Liver (tissue), 9 donors: ENCODE results near the gene DEPDC4. TPM values are rescaled to one million over a fixed set of nuclear protein-coding genes. Genes with fewer than 3 reads are reported as not detected.

Experiments
- DNase-seq: peaks from one replicate; pipeline ENCODE4 v3.0.0-alpha.2; 2017; ENCODE audit warnings: low spot score
- H3K27ac ChIP-seq, 2 donors: one replicate each; pipeline ENCODE4 v1.7.0; 2013; ENCODE audit warnings: inconsistent platforms in 2 of 2, low read length in 2 of 2, control low read depth in 1 of 2, low read depth in 1 of 2, mild to moderate bottlenecking in 1 of 2
- H3K27me3 ChIP-seq, 4 donors: one replicate each; pipeline versions ENCODE4 v1.6.1 to v1.7.0; 2013; ENCODE audit warnings: low read length in 3 of 4, inconsistent platforms in 1 of 4, mild to moderate bottlenecking in 1 of 4, moderate library complexity in 1 of 4; ENCODE audit not compliant: control insufficient read depth in 4 of 4, insufficient read depth in 4 of 4
- H3K36me3 ChIP-seq, 4 donors: one replicate each; pipeline versions ENCODE4 v1.6.1 to v1.7.0; 2013; ENCODE audit warnings: low read length in 3 of 4, mild to moderate bottlenecking in 3 of 4, low read depth in 1 of 4, moderate library complexity in 1 of 4; ENCODE audit not compliant: control insufficient read depth in 4 of 4, insufficient read depth in 3 of 4
- H3K4me1 ChIP-seq, 4 donors: one replicate each; pipeline versions ENCODE4 v1.6.1 to v1.7.0; 2013; ENCODE audit warnings: low read length in 3 of 4, mild to moderate bottlenecking in 3 of 4, moderate library complexity in 1 of 4; ENCODE audit not compliant: control insufficient read depth in 4 of 4, insufficient read depth in 4 of 4
- H3K4me3 ChIP-seq, 3 donors: one replicate each; pipeline versions ENCODE4 v1.6.1 to v1.7.0; 2013; ENCODE audit warnings: low read length in 3 of 3, control low read depth in 1 of 3, low read depth in 1 of 3, mild to moderate bottlenecking in 1 of 3
- H3K9ac ChIP-seq, 2 donors: one replicate each; pipeline ENCODE4 v1.7.0; 2013; ENCODE audit warnings: low read length in 2 of 2, mild to moderate bottlenecking in 2 of 2, moderate library complexity in 2 of 2, control low read depth in 1 of 2, low read depth in 1 of 2
- H3K9me3 ChIP-seq, 4 donors: one replicate each; pipeline versions ENCODE4 v1.6.1 to v1.7.0; 2013; ENCODE audit warnings: low read length in 3 of 4; ENCODE audit not compliant: control insufficient read depth in 4 of 4
- EGR1 ChIP-seq, 2 donors: IDR thresholded peaks; 2 replicates each; pipeline ENCODE4 v1.6.1; 2016 to 2018; ENCODE audit warnings: antibody characterized with exemption in 2 of 2, low read depth in 2 of 2
- FOXA1 ChIP-seq: IDR thresholded peaks from 2 replicates; pipeline ENCODE4 v1.6.1; 2016; ENCODE audit warnings: antibody characterized with exemption
- FOXA2 ChIP-seq: IDR thresholded peaks from 2 replicates; pipeline ENCODE4 v1.6.1; 2016; ENCODE audit warnings: antibody characterized with exemption
- GABPA ChIP-seq, 2 donors: IDR thresholded peaks in 1 of 2; conservative IDR thresholded peaks in 1 of 2; 2 replicates each; pipeline ENCODE4 v1.6.1; 2016; ENCODE audit warnings: antibody characterized with exemption in 2 of 2, mild to moderate bottlenecking in 1 of 2, moderate library complexity in 1 of 2
- HNF4A ChIP-seq, 2 donors: conservative IDR thresholded peaks; 2 replicates each; pipeline ENCODE4 v1.6.1; 2016; ENCODE audit warnings: antibody characterized with exemption in 2 of 2, mild to moderate bottlenecking in 2 of 2
- HNF4G ChIP-seq: IDR thresholded peaks from 2 replicates; pipeline ENCODE4 v1.6.1; 2016; ENCODE audit warnings: antibody characterized with exemption
- JUND ChIP-seq, 2 donors: IDR thresholded peaks; 2 replicates each; pipeline ENCODE4 v1.6.1; 2016; ENCODE audit warnings: antibody characterized with exemption in 2 of 2
- NR2F2 ChIP-seq: IDR thresholded peaks from 2 replicates; pipeline ENCODE4 v1.6.1; 2016; ENCODE audit warnings: antibody characterized with exemption
- RAD21 ChIP-seq, 2 donors: IDR thresholded peaks; 2 replicates each; pipeline ENCODE4 v1.6.1; 2016; ENCODE audit warnings: antibody characterized with exemption in 2 of 2, mild to moderate bottlenecking in 2 of 2
- REST ChIP-seq: IDR thresholded peaks from 2 replicates; pipeline ENCODE4 v1.6.1; 2016; ENCODE audit warnings: antibody characterized with exemption, mild to moderate bottlenecking
- RXRA ChIP-seq, 2 donors: IDR thresholded peaks; 2 replicates each; pipeline ENCODE4 v1.6.1; 2017 to 2018; ENCODE audit warnings: antibody characterized with exemption in 2 of 2, mild to moderate bottlenecking in 1 of 2
- SP1 ChIP-seq: IDR thresholded peaks from 2 replicates; pipeline ENCODE4 v1.6.1; 2018; ENCODE audit warnings: antibody characterized with exemption, mild to moderate bottlenecking
- TAF1 ChIP-seq: conservative IDR thresholded peaks from 2 replicates; pipeline ENCODE4 v1.6.1; 2016; ENCODE audit warnings: antibody characterized with exemption, mild to moderate bottlenecking
- YY1 ChIP-seq: IDR thresholded peaks from 2 replicates; pipeline ENCODE4 v1.6.1; 2016; ENCODE audit warnings: antibody characterized with exemption, mild to moderate bottlenecking
- WGBS: extraction: QIAGEN DNeasy Blood & Tissue Kit; methylation state at CpG from one replicate; pipeline ENCODE4 v1.1.7; 2013; 5-methylcytosine and 5-hydroxymethylcytosine counted together
- polyA plus RNA-seq, 2 donors: library from polyadenylated mRNA; stranded (reverse) in 1 of 2; unstranded in 1 of 2; fragments of 200-250 nt in 1 of 2; fragments of >200 nt in 1 of 2; fragmentation: Nextera tagmentation in 1 of 2; extraction: Ambion mirVana in 1 of 2; gene quantifications; one replicate each; pipeline versions ENCODE4 v1.2.1 to v1.2.3, GENCODE V29; 2013 to 2015
- total RNA-seq, 2 donors: library from RNA; depleted of rRNA; stranded (reverse); fragments of >200 nt; gene quantifications; one replicate each; pipeline ENCODE4 v1.2.3, GENCODE V29; 2014
- TF ChIP-seq, protein P1 (sequence below): IDR thresholded peaks from 2 replicates; pipeline ENCODE4 v1.6.1; 2016; ENCODE audit warnings: antibody characterized with exemption
- TF ChIP-seq, protein P2 (sequence below): IDR thresholded peaks from 2 replicates; pipeline ENCODE4 v1.6.1; 2016; ENCODE audit warnings: antibody characterized with exemption
- TF ChIP-seq, protein P3 (sequence below): IDR thresholded peaks from 2 replicates; pipeline ENCODE4 v1.6.1; 2016; ENCODE audit warnings: antibody characterized with exemption
- TF ChIP-seq, protein P4 (sequence below): fragments of 150-350 bp; IDR thresholded peaks from 2 replicates; pipeline ENCODE4 v1.5.1; 2017; ENCODE audit warnings: improper control_type of control experiment, low read depth, low read length; ENCODE audit not compliant: missing input control
- donor health status: healthy.
- donor health status: healthy.
- donor health status: healthy.
- donor health status: healthy.
- donor health status: healthy.

The DEPDC4 gene
- total and polyA plus RNA-seq, 4 donors: 0.39 to 6.9 (median 1.9) TPM

GRCh38 chr12:100213016-100213891 lies 53.6 kb downstream of the DEPDC4 start:
- Histone ChIP-seq H3K27me3 (no peaks in the 10 kb centered on the region), H3K27ac (peak overlapping the region; percentile 26 to 63), H3K9ac (no peak overlapping the region), H3K36me3 (peaks cover 9 to 20% (median 18%) of the 10 kb centered on the region in 4 donors), H3K4me3 (no peak overlapping the region), H3K9me3 (no peaks in the 10 kb centered on the region), H3K4me1 (peaks cover 4 to 36% (median 31%) of the 10 kb centered on the region in 4 donors)
- TF ChIP-seq TAF1 (no peak), REST (no peak), GABPA (IDR thresholded peaks at IDR 0.05 in 1 of 2, conservative IDR thresholded peaks at IDR 0.05 in 1 of 2) (no peak), FOXA2 (peak; percentile 63), EGR1 (IDR thresholded peaks at IDR 0.05; ENCODE audit: low read depth in 2 of 2) (no peak), RAD21 (IDR thresholded peaks at IDR 0.05) (peak in 1 of 2 donors; percentile 23), HNF4A (conservative IDR thresholded peaks at IDR 0.05) (peak; percentile 91 to 94), YY1 (peak; percentile 70), RXRA (IDR thresholded peaks at IDR 0.05) (peak; percentile 20 to 78), FOXA1 (no peak), SP1 (peak; percentile 68), NR2F2 (no peak), HNF4G (peak; percentile 38), JUND (IDR thresholded peaks at IDR 0.05) (peak in 1 of 2 donors; percentile 58)
- TF ChIP-seq, protein P1, sequence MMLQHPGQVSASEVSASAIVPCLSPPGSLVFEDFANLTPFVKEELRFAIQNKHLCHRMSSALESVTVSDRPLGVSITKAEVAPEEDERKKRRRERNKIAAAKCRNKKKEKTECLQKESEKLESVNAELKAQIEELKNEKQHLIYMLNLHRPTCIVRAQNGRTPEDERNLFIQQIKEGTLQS: no peak
- TF ChIP-seq, protein P2, sequence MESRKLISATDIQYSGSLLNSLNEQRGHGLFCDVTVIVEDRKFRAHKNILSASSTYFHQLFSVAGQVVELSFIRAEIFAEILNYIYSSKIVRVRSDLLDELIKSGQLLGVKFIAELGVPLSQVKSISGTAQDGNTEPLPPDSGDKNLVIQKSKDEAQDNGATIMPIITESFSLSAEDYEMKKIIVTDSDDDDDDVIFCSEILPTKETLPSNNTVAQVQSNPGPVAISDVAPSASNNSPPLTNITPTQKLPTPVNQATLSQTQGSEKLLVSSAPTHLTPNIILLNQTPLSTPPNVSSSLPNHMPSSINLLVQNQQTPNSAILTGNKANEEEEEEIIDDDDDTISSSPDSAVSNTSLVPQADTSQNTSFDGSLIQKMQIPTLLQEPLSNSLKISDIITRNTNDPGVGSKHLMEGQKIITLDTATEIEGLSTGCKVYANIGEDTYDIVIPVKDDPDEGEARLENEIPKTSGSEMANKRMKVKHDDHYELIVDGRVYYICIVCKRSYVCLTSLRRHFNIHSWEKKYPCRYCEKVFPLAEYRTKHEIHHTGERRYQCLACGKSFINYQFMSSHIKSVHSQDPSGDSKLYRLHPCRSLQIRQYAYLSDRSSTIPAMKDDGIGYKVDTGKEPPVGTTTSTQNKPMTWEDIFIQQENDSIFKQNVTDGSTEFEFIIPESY: peak; percentile 42
- TF ChIP-seq, protein P3, sequence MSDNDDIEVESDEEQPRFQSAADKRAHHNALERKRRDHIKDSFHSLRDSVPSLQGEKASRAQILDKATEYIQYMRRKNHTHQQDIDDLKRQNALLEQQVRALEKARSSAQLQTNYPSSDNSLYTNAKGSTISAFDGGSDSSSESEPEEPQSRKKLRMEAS: peak; percentile 51
- TF ChIP-seq, protein P4, sequence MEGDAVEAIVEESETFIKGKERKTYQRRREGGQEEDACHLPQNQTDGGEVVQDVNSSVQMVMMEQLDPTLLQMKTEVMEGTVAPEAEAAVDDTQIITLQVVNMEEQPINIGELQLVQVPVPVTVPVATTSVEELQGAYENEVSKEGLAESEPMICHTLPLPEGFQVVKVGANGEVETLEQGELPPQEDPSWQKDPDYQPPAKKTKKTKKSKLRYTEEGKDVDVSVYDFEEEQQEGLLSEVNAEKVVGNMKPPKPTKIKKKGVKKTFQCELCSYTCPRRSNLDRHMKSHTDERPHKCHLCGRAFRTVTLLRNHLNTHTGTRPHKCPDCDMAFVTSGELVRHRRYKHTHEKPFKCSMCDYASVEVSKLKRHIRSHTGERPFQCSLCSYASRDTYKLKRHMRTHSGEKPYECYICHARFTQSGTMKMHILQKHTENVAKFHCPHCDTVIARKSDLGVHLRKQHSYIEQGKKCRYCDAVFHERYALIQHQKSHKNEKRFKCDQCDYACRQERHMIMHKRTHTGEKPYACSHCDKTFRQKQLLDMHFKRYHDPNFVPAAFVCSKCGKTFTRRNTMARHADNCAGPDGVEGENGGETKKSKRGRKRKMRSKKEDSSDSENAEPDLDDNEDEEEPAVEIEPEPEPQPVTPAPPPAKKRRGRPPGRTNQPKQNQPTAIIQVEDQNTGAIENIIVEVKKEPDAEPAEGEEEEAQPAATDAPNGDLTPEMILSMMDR: no peak
- WGBS: 43% methylated on average over 5 of the region's 5 CpGs
- no peak for DNase-seq
